MCF 10A (cell line): ENCODE data around the gene TMEM87A. TPM values are rescaled to one million over a fixed set of nuclear protein-coding genes. Genes with fewer than 3 reads are reported as not detected.

Experiments used
- BruUV-seq: library from RNA; stranded (reverse); fragments of 400-500 nt; replicated peaks from 2 replicates; lab custom pipeline; 2021; lab: Mats Ljungman, UMichigan
- CTCF ChIA-PET: fragments of 300-600 bp; sonication (Branson Sonifier 250); formaldehyde crosslinking; extraction: SDS; loops from one replicate; lab custom pipeline; 2021; ENCODE audit warnings: antibody characterized with exemption, inconsistent platforms; lab: Yijun Ruan, JAX
- POLR2A ChIA-PET: fragments of 300-600, 350-650 bp; sonication (Branson Sonifier 250); formaldehyde crosslinking; extraction: SDS; loops from one replicate; lab custom pipeline; 2020; ENCODE audit warnings: antibody characterized with exemption, inconsistent platforms; lab: Yijun Ruan, JAX
- DNase-seq: peaks from one replicate; pipeline ENCODE4 v3.0.0-alpha.2; 2018; ENCODE audit not compliant: unreplicated experiment
- H3K27ac Mint-ChIP-seq: one replicate; pipeline ENCODE4 v1.8.0; 2022; ENCODE audit warnings: mild to moderate bottlenecking, low read depth, mixed read lengths; ENCODE audit not compliant: unreplicated experiment
- H3K27me3 Mint-ChIP-seq: one replicate; pipeline ENCODE4 v1.8.0; 2022; ENCODE audit warnings: mixed read lengths; ENCODE audit not compliant: insufficient read depth, unreplicated experiment
- H3K36me3 Mint-ChIP-seq: one replicate; pipeline ENCODE4 v1.8.0; 2022; ENCODE audit warnings: mild to moderate bottlenecking, moderate library complexity, mixed read lengths; ENCODE audit not compliant: insufficient read depth, unreplicated experiment
- H3K4me1 Mint-ChIP-seq: one replicate; pipeline ENCODE4 v1.8.0; 2022; ENCODE audit warnings: mixed read lengths; ENCODE audit not compliant: insufficient read depth, unreplicated experiment
- H3K4me3 Mint-ChIP-seq: one replicate; pipeline ENCODE4 v1.8.0; 2022; ENCODE audit warnings: mild to moderate bottlenecking, moderate library complexity, mixed read lengths; ENCODE audit not compliant: unreplicated experiment
- H3K9me3 Mint-ChIP-seq: one replicate; pipeline ENCODE4 v1.8.0; 2022; ENCODE audit warnings: mixed read lengths; ENCODE audit not compliant: unreplicated experiment
- CTCF ChIP-seq: fragments of 200-600 bp; IDR thresholded peaks from one replicate; pipeline ENCODE4 v1.8.0; 2022; ENCODE audit warnings: antibody characterized with exemption, mild to moderate bottlenecking; ENCODE audit not compliant: unreplicated experiment
- intact Hi-C: fragments of 100-400 bp; cut with micrococcal nuclease; formaldehyde crosslinking; loops from 2 replicates; pipeline ENCODE4 v1.14.1; 2022
- total RNA-seq: library from RNA; stranded (reverse); gene quantifications from 2 replicates; pipeline ENCODE4 v1.2.3, GENCODE V29; 2022

Gene TMEM87A
- total RNA-seq, 1 experiment from 2014 or later = 51.3 TPM

- ChIA-PET CTCF (no interaction called here), POLR2A (no interaction called here)
- BruUV-seq = no TSS peak
- no peaks in the 10 kb centered on the region for H3K27me3 Mint-ChIP-seq
- no peak for TF ChIP-seq CTCF
- DNase-seq = no peak
- peaks cover 20% of the 10 kb centered on the region for H3K4me1 Mint-ChIP-seq
- no peak overlapping the region for H3K27ac Mint-ChIP-seq
- H3K36me3 Mint-ChIP-seq = peaks cover 54% of the 10 kb centered on the region
- no peaks in the 10 kb centered on the region for H3K9me3 Mint-ChIP-seq
- intact Hi-C loops = no loop called here
- no peak overlapping the region for H3K4me3 Mint-ChIP-seq
Measured at GRCh38 chr15:42210696-42211095, 62.5 kb downstream of the TMEM87A start.

GRCh38 chr15:42207674-42208579 is 65.3 kb downstream of the TMEM87A start, which contains the start of gene VPS39:
TSS of gene VPS39 (minus strand) at chr15:42208304. CDS start at chr15:42208153, 151 bp downstream.
- no peak for TF ChIP-seq CTCF
- Mint-ChIP-seq H3K27me3 (no peaks in the 10 kb centered on the region), H3K4me3 (peak within 1 kb of the TSS; percentile 95), H3K36me3 (peaks cover 49% of the 10 kb centered on the region), H3K27ac (peak within 1 kb of the TSS; percentile 92), H3K9me3 (no peaks in the 10 kb centered on the region), H3K4me1 (peaks cover 26% of the 10 kb centered on the region)
- peak; percentile 75 for DNase-seq
- ChIA-PET CTCF (interaction anchor here (1.2 kb wide), 1 partner anchor 234 kb away, joined by 4 read pairs; no protein-coding TSS in a partner anchor), POLR2A (interaction anchor here (0.6 to 3.5 kb wide), 24 partner anchors 8 to 858 kb away, joined by 3 to 30 read pairs (median 4); partner anchors contain the start of genes GANC, PLA2G4F, TMEM87A and ZNF106)
- intact Hi-C loops = no loop called here
- BruUV-seq = TSS peak; percentile 54

GRCh38 chr15:42206406-42206805 is 66.8 kb downstream of the TMEM87A start:
- intact Hi-C loops = no loop called here

More at GRCh38 chr15:42206406-42206805, 66.8 kb downstream of the TMEM87A start:
- no peak for TF ChIP-seq CTCF
- BruUV-seq = no TSS peak
- Mint-ChIP-seq H3K27me3 (no peaks in the 10 kb centered on the region), H3K4me1 (peaks cover 26% of the 10 kb centered on the region), H3K9me3 (no peaks in the 10 kb centered on the region), H3K4me3 (peak overlapping the region; percentile 95), H3K36me3 (peaks cover 51% of the 10 kb centered on the region), H3K27ac (peak overlapping the region; percentile 92)
- CTCF ChIA-PET = no interaction called here
- POLR2A ChIA-PET = interaction anchor here (0.7 to 3.5 kb wide), 6 partner anchors 8 to 67 kb away, joined by 3 to 30 read pairs (median 16); partner anchors contain the start of genes GANC and TMEM87A
- DNase-seq = no peak
